WTC11 (cell line): ENCODE measurements around the gene TNK1. TPM values are rescaled to one million over a fixed set of nuclear protein-coding genes. Genes with fewer than 3 reads are reported as not detected.

Experiments
- EMX1 ChIP-seq: fragments of 250-450 bp; sonication (Bioruptor Pico); IDR thresholded peaks from 2 replicates; pipeline ENCODE4 v1.8.0; 2021; ENCODE audit warnings: mild to moderate bottlenecking
- ETV6 ChIP-seq: sonication (generic); formaldehyde crosslinking; IDR thresholded peaks from 2 replicates; pipeline ENCODE4 v1.8.1; 2022; ENCODE audit warnings: mild to moderate bottlenecking, missing genetic modification reagents
- FOXK1 ChIP-seq: sonication (generic); formaldehyde crosslinking; IDR thresholded peaks from 2 replicates; pipeline ENCODE4 v1.8.0; 2022; ENCODE audit warnings: mild to moderate bottlenecking, moderate library complexity, missing genetic modification reagents
- HMGA2 ChIP-seq: fragments of 250-450 bp; sonication (Bioruptor Pico); IDR thresholded peaks from 2 replicates; pipeline ENCODE4 v1.4.0; 2021; ENCODE audit warnings: mild to moderate bottlenecking, moderate library complexity
- JAZF1 ChIP-seq: fragments of 250-450 bp; sonication (Bioruptor Pico); IDR thresholded peaks from 2 replicates; pipeline ENCODE4 v1.9.0; 2021; ENCODE audit warnings: moderate library complexity, mild to moderate bottlenecking, inconsistent platforms
- JUN ChIP-seq: sonication (generic); formaldehyde crosslinking; IDR thresholded peaks from 2 replicates; pipeline ENCODE4 v1.8.0; 2023; ENCODE audit warnings: mild to moderate bottlenecking, missing genetic modification reagents
- MYBL2 ChIP-seq: sonication (generic); formaldehyde crosslinking; IDR thresholded peaks from 2 replicates; pipeline ENCODE4 v1.8.1; 2023; ENCODE audit warnings: mild to moderate bottlenecking, moderate library complexity, missing genetic modification reagents
- NFE2L1 ChIP-seq: sonication (generic); formaldehyde crosslinking; IDR thresholded peaks from 2 replicates; pipeline ENCODE4 v1.8.1; 2023; ENCODE audit warnings: missing genetic modification reagents
- NR1H2 ChIP-seq: sonication (generic); formaldehyde crosslinking; IDR thresholded peaks from 2 replicates; pipeline ENCODE4 v1.9.0; 2021; ENCODE audit warnings: mild to moderate bottlenecking, moderate library complexity, missing genetic modification reagents
- NR3C1 ChIP-seq: sonication (generic); formaldehyde crosslinking; conservative IDR thresholded peaks from 2 replicates; pipeline ENCODE4 v1.8.1; 2023; ENCODE audit warnings: low read depth, mild to moderate bottlenecking, missing genetic modification reagents
- OVOL2 ChIP-seq: fragments of 250-450 bp; sonication (Bioruptor Pico); IDR thresholded peaks from 2 replicates; pipeline ENCODE4 v1.9.0; 2021; ENCODE audit warnings: mild to moderate bottlenecking, borderline replicate concordance
- RELA ChIP-seq: sonication (generic); formaldehyde crosslinking; IDR thresholded peaks from 2 replicates; pipeline ENCODE4 v1.8.1; 2022; ENCODE audit warnings: missing genetic modification reagents, mild to moderate bottlenecking, borderline replicate concordance
- RORB ChIP-seq: fragments of 250-450 bp; sonication (Bioruptor Pico); IDR thresholded peaks from 2 replicates; pipeline ENCODE4 v1.9.0; 2021; ENCODE audit warnings: mild to moderate bottlenecking
- TEAD1 ChIP-seq: sonication (generic); formaldehyde crosslinking; IDR thresholded peaks from 2 replicates; pipeline ENCODE4 v1.8.0; 2022; ENCODE audit warnings: mild to moderate bottlenecking, missing genetic modification reagents
- ZBTB21 ChIP-seq: sonication (generic); formaldehyde crosslinking; IDR thresholded peaks from 2 replicates; pipeline ENCODE4 v1.8.1; 2023; ENCODE audit warnings: mild to moderate bottlenecking, missing genetic modification reagents, borderline replicate concordance
- ZNF219 ChIP-seq: sonication (generic); formaldehyde crosslinking; IDR thresholded peaks from 2 replicates; pipeline ENCODE4 v1.8.0; 2023; ENCODE audit warnings: missing genetic modification reagents, mild to moderate bottlenecking, borderline replicate concordance
- total RNA-seq: library from RNA; stranded (reverse); gene quantifications from 3 replicates; pipeline ENCODE4 v1.2.3, GENCODE V29; 2021
- TF ChIP-seq, protein P1 (sequence below): sonication (generic); formaldehyde crosslinking; conservative IDR thresholded peaks from 2 replicates; pipeline ENCODE4 v1.8.1; 2023; ENCODE audit warnings: mild to moderate bottlenecking, low read depth, missing genetic modification reagents, moderate library complexity
- TF ChIP-seq, protein P2 (sequence below): fragments of 250-450 bp; sonication (Bioruptor Pico); IDR thresholded peaks from 2 replicates; pipeline ENCODE4 v2.1.2; 2022; ENCODE audit warnings: mild to moderate bottlenecking, moderate library complexity
- TF ChIP-seq, protein P3 (sequence below): sonication (generic); formaldehyde crosslinking; IDR thresholded peaks from 2 replicates; pipeline ENCODE4 v1.8.0; 2022; ENCODE audit warnings: mild to moderate bottlenecking, missing genetic modification reagents
- TF ChIP-seq, protein P4 (sequence below): sonication (generic); formaldehyde crosslinking; IDR thresholded peaks from 2 replicates; pipeline ENCODE4 v1.8.1; 2023; ENCODE audit warnings: mild to moderate bottlenecking, missing genetic modification reagents, moderate library complexity
- TF ChIP-seq, protein P5 (sequence below): sonication (generic); formaldehyde crosslinking; IDR thresholded peaks from 2 replicates; pipeline ENCODE4 v1.8.1; 2022; ENCODE audit warnings: low read depth, missing genetic modification reagents, borderline replicate concordance
- TF ChIP-seq, protein P6 (sequence below): sonication (generic); formaldehyde crosslinking; IDR thresholded peaks from 2 replicates; pipeline ENCODE4 v1.8.1; 2023; ENCODE audit warnings: mild to moderate bottlenecking, missing genetic modification reagents, moderate library complexity
- TF ChIP-seq, protein P7 (sequence below): sonication (generic); formaldehyde crosslinking; IDR thresholded peaks from 2 replicates; pipeline ENCODE4 v1.8.1; 2022; ENCODE audit warnings: missing genetic modification reagents, borderline replicate concordance
- TF ChIP-seq, protein P8 (sequence below): sonication (generic); formaldehyde crosslinking; IDR thresholded peaks from 2 replicates; pipeline ENCODE4 v1.8.1; 2023; ENCODE audit warnings: mild to moderate bottlenecking, missing genetic modification reagents, borderline replicate concordance
- TF ChIP-seq, protein P9 (sequence below): sonication (generic); formaldehyde crosslinking; conservative IDR thresholded peaks from 2 replicates; pipeline ENCODE4 v1.8.1; 2022; ENCODE audit warnings: mild to moderate bottlenecking, missing genetic modification reagents

Gene TNK1
- total RNA-seq, 1 experiment from 2014 or later: 9.3 TPM

DNA sequence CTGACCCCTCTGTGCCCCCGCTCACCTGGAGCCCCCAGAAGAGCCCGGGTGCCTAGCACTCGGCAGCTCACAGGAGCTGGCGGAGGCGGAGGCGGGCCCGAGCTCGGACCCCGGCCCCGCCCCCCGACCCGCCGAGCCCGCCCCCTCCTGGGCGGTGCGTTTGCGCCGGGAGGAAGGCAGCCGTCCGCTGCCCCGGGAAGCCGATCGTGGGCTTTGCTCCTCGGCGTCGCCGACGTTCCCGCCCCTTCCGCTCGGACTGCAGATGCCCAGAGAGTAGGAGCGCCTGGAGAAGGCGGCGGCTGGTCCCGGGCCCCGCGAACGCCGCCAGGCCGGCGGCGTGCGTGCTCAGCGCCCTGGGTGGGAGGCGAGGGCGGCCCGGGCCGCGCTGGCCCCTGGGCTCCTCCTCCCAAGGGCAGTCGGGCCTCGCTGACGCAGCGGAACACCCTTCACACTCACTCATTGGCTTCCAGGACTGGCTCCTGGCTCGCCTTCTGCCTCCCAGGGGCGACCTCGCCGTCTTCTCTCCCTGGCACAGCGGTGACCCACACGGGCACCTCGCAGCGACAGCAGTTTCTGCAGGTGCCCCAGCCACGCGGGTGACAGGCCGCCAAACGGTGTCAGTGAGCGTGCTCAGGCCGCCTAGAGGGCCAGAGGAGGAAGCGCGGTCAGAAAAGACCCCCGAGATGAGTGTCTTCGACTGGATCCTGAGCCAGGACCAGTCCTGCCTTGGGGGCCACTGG lies 13.7 kb downstream of the TNK1 start, which contains the start of gene PLSCR3 (continued):
- TF ChIP-seq JUN (no peak), NFE2L1 (no peak), RORB (no peak), MYBL2 (CRISPR knock-in tag) (no peak), TEAD1 (CRISPR knock-in tag) (peak; percentile 72; the same call in 1 of the 2 replicates), NR3C1 (CRISPR knock-in tag) (no peak; the same call in 1 of the 2 replicates), NR1H2 (CRISPR knock-in tag) (no peak), HMGA2 (no peak), JAZF1 (CRISPR knock-in tag) (no peak), RELA (CRISPR knock-in tag) (no peak), ZNF219 (CRISPR knock-in tag) (no peak), ZBTB21 (CRISPR knock-in tag) (no peak; the same call in 1 of the 2 replicates), FOXK1 (CRISPR knock-in tag) (no peak), ETV6 (CRISPR knock-in tag) (peak; percentile 30), OVOL2 (no peak), EMX1 (CRISPR knock-in tag) (no peak)
- TF ChIP-seq, protein P1, sequence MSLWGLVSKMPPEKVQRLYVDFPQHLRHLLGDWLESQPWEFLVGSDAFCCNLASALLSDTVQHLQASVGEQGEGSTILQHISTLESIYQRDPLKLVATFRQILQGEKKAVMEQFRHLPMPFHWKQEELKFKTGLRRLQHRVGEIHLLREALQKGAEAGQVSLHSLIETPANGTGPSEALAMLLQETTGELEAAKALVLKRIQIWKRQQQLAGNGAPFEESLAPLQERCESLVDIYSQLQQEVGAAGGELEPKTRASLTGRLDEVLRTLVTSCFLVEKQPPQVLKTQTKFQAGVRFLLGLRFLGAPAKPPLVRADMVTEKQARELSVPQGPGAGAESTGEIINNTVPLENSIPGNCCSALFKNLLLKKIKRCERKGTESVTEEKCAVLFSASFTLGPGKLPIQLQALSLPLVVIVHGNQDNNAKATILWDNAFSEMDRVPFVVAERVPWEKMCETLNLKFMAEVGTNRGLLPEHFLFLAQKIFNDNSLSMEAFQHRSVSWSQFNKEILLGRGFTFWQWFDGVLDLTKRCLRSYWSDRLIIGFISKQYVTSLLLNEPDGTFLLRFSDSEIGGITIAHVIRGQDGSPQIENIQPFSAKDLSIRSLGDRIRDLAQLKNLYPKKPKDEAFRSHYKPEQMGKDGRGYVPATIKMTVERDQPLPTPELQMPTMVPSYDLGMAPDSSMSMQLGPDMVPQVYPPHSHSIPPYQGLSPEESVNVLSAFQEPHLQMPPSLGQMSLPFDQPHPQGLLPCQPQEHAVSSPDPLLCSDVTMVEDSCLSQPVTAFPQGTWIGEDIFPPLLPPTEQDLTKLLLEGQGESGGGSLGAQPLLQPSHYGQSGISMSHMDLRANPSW (CRISPR knock-in tag): no peak
- TF ChIP-seq, protein P2, sequence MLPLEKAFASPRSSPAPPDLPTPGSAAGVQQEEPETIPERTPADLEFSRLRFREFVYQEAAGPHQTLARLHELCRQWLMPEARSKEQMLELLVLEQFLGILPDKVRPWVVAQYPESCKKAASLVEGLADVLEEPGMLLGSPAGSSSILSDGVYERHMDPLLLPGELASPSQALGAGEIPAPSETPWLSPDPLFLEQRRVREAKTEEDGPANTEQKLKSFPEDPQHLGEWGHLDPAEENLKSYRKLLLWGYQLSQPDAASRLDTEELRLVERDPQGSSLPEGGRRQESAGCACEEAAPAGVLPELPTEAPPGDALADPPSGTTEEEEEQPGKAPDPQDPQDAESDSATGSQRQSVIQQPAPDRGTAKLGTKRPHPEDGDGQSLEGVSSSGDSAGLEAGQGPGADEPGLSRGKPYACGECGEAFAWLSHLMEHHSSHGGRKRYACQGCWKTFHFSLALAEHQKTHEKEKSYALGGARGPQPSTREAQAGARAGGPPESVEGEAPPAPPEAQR (CRISPR knock-in tag): no peak
- TF ChIP-seq, protein P3, sequence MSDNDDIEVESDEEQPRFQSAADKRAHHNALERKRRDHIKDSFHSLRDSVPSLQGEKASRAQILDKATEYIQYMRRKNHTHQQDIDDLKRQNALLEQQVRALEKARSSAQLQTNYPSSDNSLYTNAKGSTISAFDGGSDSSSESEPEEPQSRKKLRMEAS (CRISPR knock-in tag): peak; percentile 85; the same call in 1 of the 2 replicates
- TF ChIP-seq, protein P4, sequence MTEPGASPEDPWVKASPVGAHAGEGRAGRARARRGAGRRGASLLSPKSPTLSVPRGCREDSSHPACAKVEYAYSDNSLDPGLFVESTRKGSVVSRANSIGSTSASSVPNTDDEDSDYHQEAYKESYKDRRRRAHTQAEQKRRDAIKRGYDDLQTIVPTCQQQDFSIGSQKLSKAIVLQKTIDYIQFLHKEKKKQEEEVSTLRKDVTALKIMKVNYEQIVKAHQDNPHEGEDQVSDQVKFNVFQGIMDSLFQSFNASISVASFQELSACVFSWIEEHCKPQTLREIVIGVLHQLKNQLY (CRISPR knock-in tag): no peak
- TF ChIP-seq, protein P5, sequence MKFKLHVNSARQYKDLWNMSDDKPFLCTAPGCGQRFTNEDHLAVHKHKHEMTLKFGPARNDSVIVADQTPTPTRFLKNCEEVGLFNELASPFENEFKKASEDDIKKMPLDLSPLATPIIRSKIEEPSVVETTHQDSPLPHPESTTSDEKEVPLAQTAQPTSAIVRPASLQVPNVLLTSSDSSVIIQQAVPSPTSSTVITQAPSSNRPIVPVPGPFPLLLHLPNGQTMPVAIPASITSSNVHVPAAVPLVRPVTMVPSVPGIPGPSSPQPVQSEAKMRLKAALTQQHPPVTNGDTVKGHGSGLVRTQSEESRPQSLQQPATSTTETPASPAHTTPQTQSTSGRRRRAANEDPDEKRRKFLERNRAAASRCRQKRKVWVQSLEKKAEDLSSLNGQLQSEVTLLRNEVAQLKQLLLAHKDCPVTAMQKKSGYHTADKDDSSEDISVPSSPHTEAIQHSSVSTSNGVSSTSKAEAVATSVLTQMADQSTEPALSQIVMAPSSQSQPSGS: no peak
- TF ChIP-seq, protein P6, sequence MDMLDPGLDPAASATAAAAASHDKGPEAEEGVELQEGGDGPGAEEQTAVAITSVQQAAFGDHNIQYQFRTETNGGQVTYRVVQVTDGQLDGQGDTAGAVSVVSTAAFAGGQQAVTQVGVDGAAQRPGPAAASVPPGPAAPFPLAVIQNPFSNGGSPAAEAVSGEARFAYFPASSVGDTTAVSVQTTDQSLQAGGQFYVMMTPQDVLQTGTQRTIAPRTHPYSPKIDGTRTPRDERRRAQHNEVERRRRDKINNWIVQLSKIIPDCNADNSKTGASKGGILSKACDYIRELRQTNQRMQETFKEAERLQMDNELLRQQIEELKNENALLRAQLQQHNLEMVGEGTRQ (CRISPR knock-in tag): no peak
- TF ChIP-seq, protein P7, sequence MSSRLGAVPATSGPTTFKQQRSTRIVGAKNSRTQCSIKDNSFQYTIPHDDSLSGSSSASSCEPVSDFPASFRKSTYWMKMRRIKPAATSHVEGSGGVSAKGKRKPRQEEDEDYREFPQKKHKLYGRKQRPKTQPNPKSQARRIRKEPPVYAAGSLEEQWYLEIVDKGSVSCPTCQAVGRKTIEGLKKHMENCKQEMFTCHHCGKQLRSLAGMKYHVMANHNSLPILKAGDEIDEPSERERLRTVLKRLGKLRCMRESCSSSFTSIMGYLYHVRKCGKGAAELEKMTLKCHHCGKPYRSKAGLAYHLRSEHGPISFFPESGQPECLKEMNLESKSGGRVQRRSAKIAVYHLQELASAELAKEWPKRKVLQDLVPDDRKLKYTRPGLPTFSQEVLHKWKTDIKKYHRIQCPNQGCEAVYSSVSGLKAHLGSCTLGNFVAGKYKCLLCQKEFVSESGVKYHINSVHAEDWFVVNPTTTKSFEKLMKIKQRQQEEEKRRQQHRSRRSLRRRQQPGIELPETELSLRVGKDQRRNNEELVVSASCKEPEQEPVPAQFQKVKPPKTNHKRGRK (CRISPR knock-in tag): no peak
- TF ChIP-seq, protein P8, sequence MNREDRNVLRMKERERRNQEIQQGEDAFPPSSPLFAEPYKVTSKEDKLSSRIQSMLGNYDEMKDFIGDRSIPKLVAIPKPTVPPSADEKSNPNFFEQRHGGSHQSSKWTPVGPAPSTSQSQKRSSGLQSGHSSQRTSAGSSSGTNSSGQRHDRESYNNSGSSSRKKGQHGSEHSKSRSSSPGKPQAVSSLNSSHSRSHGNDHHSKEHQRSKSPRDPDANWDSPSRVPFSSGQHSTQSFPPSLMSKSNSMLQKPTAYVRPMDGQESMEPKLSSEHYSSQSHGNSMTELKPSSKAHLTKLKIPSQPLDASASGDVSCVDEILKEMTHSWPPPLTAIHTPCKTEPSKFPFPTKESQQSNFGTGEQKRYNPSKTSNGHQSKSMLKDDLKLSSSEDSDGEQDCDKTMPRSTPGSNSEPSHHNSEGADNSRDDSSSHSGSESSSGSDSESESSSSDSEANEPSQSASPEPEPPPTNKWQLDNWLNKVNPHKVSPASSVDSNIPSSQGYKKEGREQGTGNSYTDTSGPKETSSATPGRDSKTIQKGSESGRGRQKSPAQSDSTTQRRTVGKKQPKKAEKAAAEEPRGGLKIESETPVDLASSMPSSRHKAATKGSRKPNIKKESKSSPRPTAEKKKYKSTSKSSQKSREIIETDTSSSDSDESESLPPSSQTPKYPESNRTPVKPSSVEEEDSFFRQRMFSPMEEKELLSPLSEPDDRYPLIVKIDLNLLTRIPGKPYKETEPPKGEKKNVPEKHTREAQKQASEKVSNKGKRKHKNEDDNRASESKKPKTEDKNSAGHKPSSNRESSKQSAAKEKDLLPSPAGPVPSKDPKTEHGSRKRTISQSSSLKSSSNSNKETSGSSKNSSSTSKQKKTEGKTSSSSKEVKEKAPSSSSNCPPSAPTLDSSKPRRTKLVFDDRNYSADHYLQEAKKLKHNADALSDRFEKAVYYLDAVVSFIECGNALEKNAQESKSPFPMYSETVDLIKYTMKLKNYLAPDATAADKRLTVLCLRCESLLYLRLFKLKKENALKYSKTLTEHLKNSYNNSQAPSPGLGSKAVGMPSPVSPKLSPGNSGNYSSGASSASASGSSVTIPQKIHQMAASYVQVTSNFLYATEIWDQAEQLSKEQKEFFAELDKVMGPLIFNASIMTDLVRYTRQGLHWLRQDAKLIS (CRISPR knock-in tag): no peak
- TF ChIP-seq, protein P9, sequence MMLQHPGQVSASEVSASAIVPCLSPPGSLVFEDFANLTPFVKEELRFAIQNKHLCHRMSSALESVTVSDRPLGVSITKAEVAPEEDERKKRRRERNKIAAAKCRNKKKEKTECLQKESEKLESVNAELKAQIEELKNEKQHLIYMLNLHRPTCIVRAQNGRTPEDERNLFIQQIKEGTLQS (CRISPR knock-in tag): no peak
